ENCODE measurements around the gene BAIAP2.
A peak's percentile ranks its signal among the peaks of the same experiment; 100 is the strongest.

The BAIAP2 gene

GRCh38 chr17:81091774-81092517 lies 57.0 kb downstream of the BAIAP2 start:
- no peak for DNase-seq

- no peak for DNase-seq
These were observed 57.7 kb downstream of the BAIAP2 start for GRCh38 chr17:81092518-81093095.

DNA sequence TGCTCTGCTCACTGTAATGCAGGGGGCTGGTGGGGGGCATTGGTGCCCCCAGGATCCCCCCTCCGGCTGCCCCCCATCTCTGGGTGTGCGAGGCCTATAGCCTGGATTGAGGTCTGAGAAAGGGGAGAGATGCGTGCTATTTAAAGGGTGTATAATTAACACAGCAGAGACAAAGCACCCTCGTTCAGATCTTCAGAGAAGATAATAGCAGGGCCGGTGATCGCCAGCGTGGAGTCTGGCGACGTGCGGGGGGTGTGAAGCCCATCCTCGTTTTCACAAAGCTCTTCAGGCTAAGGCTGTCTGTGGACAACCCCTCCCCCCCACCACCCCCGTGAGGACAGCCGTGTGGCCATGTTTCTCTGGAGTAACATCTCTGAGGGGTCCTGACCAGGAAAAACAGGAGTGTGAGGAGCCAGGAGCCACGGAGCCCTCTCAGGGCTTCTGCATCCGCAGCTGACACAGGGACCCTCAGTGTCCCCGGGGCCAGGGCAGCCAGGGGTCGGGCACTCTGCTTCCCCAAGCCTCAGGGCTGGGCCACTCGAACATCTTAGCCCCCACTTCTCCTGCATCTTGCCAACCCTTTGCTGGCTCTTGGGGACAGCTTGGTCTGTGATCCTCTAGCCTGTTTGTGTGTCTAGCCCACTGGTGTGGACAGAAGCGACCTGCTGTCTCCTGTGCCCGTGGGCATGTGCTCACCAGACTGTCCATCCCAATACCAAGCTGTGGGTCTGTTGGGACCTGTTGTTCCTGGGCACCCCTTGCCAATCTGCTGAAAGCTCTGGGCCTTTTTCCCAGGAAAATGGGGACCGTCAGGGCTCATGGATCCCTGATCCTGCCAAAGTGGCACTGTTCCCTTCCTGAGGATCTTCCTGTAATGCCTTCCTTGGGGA lies 58.9 kb downstream of the BAIAP2 start:
- DNase-seq = no peak

DNA sequence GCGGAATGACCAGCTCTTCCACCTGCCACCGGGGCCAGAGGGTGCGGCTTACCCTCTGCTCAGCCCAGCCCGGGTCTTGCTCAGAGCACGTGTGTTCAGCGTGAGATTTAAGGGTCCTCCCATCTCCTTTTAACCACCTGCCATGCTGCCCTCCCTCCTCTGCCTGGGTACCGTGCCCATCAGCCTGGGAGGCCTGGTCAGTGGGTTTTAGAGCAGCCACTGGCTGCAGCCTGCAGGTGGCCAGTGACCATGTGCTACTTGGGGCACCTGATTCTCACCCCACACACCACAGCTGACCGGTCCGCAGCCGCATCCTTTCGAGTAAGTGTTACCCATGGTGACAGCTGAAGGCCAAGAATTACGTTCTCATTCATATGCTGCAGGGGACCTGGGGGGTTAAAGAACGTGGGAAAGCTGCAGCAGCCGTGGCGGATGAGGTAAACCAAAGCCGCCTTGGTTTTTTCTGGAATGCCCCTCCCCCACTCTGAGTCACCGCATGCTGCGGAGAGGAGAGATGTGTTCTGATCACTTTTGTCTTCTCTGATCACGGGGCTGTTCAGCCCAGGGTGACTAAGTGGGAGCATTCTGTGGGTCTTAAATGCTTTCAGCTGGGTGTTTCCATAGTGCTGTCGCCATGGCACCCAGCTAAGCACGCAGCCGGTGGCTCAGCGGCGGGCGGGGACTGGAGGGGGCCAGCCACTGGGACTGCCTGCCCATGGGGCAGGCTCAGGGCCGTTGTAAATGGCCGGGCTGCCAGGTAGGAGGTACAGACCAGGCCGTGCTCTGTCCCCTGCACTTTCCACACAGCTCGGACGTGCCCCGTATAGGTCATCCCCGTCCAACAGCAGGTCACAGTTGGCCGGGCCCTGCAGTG lies 59.8 kb downstream of the BAIAP2 start:
- DNase-seq = peak; percentile 89

- DNase-seq = no peak
These were observed 60.4 kb downstream of the BAIAP2 start for GRCh38 chr17:81095383-81095762.

- DNase-seq = no peak
These were observed 61.8 kb downstream of the BAIAP2 start for GRCh38 chr17:81096741-81097133.

- DNase-seq = peak; percentile 89
These were observed 62.4 kb downstream of the BAIAP2 start for GRCh38 chr17:81097134-81097942.

DNA sequence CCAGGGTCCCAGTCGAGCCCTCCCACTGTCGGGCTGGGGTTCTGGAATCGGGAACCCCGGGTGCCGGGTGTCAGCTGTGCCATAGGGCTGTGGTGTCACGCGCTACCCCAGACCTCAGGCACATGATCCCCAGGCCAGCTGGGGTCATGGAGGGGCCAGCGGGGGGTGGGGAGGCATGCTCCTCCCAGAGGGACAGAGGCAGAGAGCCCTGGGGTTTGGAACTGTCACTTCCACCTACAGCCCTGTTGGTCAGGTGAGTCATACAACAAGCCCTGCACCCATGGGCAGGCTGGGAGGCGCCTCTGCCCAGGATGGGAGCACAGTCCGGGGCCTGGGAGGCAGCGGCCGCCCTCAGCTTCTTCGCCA lies 63.0 kb downstream of the BAIAP2 start:
- no peak for DNase-seq

DNA sequence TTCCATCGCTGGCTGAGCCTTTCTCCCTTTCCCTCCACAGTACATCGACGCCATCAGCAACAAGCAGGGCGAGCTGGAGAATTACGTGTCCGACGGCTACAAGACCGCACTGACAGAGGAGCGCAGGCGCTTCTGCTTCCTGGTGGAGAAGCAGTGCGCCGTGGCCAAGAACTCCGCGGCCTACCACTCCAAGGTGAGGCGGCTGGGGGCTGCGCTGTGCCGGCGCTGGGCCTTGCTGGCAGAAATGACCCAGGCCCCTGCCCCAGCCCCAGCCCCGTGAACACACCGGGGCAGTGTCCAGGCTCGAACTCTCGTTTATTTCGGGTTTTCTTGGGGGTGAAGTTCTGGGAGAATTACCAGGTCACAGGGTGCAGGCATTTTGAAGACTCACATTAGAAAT lies 64.9 kb downstream of the BAIAP2 start:
- no peak for DNase-seq

DNA sequence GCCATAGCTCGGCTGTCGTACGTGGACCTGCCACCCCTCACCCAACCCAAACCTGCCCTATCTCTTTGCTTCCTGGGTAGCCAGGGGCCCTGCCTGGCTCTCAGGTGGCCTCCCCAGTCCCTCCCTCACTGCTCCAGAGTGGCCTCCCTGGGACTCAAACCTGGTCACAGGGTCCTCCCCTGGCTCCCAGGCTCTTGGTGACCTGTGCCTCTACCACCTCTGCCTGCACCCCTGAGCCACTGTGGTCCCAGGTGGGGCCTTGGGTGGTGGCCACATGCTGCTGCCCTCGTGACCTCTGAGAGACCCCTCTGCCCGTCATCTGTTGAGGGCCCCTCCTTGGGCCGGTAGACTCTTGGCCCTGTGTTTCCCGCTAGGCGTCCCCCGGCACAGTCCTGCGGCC lies 65.7 kb downstream of the BAIAP2 start:
- DNase-seq = no peak

- peak; percentile 90 for DNase-seq
These were observed 66.8 kb downstream of the BAIAP2 start for GRCh38 chr17:81101614-81102306.

DNA sequence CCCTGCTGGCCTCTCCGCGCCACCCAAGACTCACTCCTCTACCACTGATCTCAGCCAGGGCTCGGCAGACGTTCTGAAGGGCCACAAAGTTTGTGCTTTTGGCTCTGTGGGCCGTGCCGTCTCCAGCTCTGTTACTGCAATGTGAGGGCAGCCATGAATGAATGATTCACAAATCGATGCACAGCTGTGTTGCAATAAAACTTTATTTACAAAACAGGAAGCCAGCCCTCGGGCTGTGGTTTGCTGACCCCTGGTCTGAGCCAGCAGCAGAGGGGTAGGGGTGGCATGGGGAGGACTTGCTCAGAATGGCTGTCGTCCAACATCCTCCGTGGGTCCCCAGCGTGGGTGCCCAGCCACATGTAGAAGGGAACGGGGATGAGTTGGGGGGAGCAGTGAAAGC lies 67.4 kb downstream of the BAIAP2 start:
- no peak for DNase-seq

- no peak for DNase-seq
These were observed 67.9 kb downstream of the BAIAP2 start for GRCh38 chr17:81102869-81103268.

DNA sequence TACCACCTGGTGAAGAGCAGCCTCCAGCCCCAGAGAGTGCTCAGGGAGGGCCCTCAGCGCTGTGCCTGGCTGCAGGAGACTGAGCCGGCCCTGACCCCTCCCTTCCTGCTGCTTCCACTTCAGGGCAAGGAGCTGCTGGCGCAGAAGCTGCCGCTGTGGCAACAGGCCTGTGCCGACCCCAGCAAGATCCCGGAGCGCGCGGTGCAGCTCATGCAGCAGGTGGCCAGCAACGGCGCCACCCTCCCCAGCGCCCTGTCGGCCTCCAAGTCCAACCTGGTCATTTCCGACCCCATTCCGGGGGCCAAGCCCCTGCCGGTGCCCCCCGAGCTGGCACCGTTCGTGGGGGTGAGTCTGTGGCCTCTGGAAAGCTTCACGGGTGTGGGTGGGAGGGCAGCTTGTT lies 68.4 kb downstream of the BAIAP2 start:
- DNase-seq = no peak

DNA sequence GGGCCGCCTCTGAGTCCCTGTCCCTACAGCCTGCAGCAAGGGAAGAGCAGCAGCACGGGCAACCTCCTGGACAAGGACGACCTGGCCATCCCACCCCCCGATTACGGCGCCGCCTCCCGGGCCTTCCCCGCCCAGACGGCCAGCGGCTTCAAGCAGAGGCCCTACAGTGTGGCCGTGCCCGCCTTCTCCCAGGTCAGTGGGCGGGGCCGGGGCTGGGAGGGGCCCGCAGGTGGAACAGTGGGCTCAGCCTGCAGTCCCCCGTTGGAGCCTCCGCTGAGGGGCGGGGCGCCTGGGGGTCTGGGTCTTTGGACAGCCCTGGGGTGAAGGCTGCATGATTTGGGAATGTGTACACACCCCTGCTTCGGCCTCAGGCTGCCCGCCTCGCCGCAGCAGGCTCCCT lies 71.8 kb downstream of the BAIAP2 start:
- no peak for DNase-seq

- DNase-seq = no peak
These were observed 73.3 kb downstream of the BAIAP2 start for GRCh38 chr17:81108220-81108619.

GRCh38 chr17:81109957-81110356 lies 75.0 kb downstream of the BAIAP2 start:
- DNase-seq = no peak

- DNase-seq = no peak
These were observed 75.6 kb downstream of the BAIAP2 start for GRCh38 chr17:81110488-81111040.

GRCh38 chr17:81111066-81111465 lies 76.1 kb downstream of the BAIAP2 start:
- no peak for DNase-seq

GRCh38 chr17:81112450-81112849 lies 77.5 kb downstream of the BAIAP2 start:
- DNase-seq = no peak

DNA sequence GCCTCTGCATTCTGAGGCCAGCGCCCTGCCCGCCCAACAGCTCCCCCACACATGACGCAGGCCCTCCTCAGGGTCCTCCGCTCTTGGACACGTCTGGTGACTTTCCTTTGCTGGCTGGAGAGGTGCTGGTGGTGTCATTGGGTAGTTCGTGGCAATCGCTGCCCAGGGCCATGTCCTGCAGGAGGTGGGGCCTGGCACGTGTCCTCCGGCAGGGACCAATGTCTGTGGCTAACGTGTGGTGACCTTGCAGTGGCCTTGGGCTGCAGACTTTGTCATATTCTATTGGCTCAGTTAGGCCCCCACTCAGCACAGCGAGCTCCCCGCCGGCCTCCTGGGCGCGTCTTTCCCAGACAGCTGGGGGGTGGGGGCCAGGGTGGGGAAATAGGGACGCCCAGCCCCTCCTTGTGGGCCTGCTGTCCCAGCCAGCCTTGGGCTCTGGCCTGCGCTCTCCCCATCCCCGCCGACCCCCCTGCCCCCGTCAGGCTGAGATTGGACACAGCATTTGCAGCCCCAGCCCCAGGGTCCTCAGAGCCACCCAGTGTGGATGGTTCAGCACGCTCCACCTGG lies 78.3 kb downstream of the BAIAP2 start:
- DNase-seq = no peak
